Measurements from ENCODE around the gene IL1RAPL2. TPM values are rescaled to one million over a fixed set of nuclear protein-coding genes. Genes with fewer than 3 reads are reported as not detected.

The IL1RAPL2 gene
- total RNA-seq, 8 experiments from 2014 or later: 0.21 to 1.2 (median 0.69) TPM; not detected in 2

- WGBS, 10 experiments: 10 to 80% (median 33%) methylated on average over 1 of the region's 1 CpG; no CpG with 5 or more reads in 7 of the 10 experiments
- H3K4me3 ChIP-seq: no peak overlapping the region
- H3K4me1 ChIP-seq (replicated peaks in 1 of 2): no peaks in the 10 kb centered on the region
- in situ Hi-C loops (cut with MboI; ENCODE audit: low pct_unique_long_range_greater_than_20kb in 2 of 9, low sequenced_read_pairs in 9 of 9, unreplicated experiment in 9 of 9): no loop called here
- no peak for ATAC-seq (replicated peaks in 6 of 8)
- no peak overlapping the region for H3K27ac ChIP-seq
Measured at GRCh38 chrX:104918122-104918521, 352.1 kb downstream of the IL1RAPL2 start.

- in situ Hi-C loops (cut with MboI; ENCODE audit: low pct_unique_long_range_greater_than_20kb in 2 of 9, low sequenced_read_pairs in 9 of 9, unreplicated experiment in 9 of 9): no loop called here
- peak in 2 of 8 experiments; percentile 38 to 52 for ATAC-seq (replicated peaks in 6 of 8)
- Histone ChIP-seq H3K4me3 (no peak overlapping the region), H3K4me1 (replicated peaks in 1 of 2) (no peaks in the 10 kb centered on the region), H3K27ac (no peak overlapping the region)
- 57% methylated on average over 5 of the region's 9 CpGs; no CpG with 5 or more reads in 9 of the 10 experiments for WGBS, 10 experiments
Measured at GRCh38 chrX:104921584-104922205, 355.7 kb downstream of the IL1RAPL2 start.

GRCh38 chrX:104922206-104922621 lies 356.2 kb downstream of the IL1RAPL2 start:
- no peak overlapping the region for H3K27ac ChIP-seq
- 0 to 100% (median 59%) methylated on average over 1 to 6 of the region's 7 CpGs; no CpG with 5 or more reads in 6 of the 10 experiments for WGBS, 10 experiments
- H3K4me1 ChIP-seq (replicated peaks in 1 of 2): no peaks in the 10 kb centered on the region
- no peak overlapping the region for H3K4me3 ChIP-seq
- in situ Hi-C loops (cut with MboI; ENCODE audit: low pct_unique_long_range_greater_than_20kb in 2 of 9, low sequenced_read_pairs in 9 of 9, unreplicated experiment in 9 of 9): no loop called here
- peak in 6 of 8 experiments; percentile 30 to 98 (median 74) for ATAC-seq (replicated peaks in 6 of 8)

- no peak overlapping the region for H3K4me3 ChIP-seq
Measured at GRCh38 chrX:104929324-104929723, 363.3 kb downstream of the IL1RAPL2 start.

GRCh38 chrX:104935581-104935980 lies 369.6 kb downstream of the IL1RAPL2 start:
- no peak for ATAC-seq (replicated peaks in 6 of 8)
- in situ Hi-C loops (cut with MboI; ENCODE audit: low pct_unique_long_range_greater_than_20kb in 2 of 9, low sequenced_read_pairs in 9 of 9, unreplicated experiment in 9 of 9): no loop called here
- Histone ChIP-seq H3K4me3 (no peak overlapping the region), H3K27ac (no peak overlapping the region), H3K4me1 (replicated peaks in 1 of 2) (no peaks in the 10 kb centered on the region)
- WGBS, 10 experiments: 0 to 100% (median 25%) methylated on average over 1 to 2 of the region's 2 CpGs; no CpG with 5 or more reads in 4 of the 10 experiments

More at GRCh38 chrX:104929324-104929723, 363.3 kb downstream of the IL1RAPL2 start:
- no peak for ATAC-seq (replicated peaks in 6 of 8)
- H3K4me1 ChIP-seq (replicated peaks in 1 of 2): no peaks in the 10 kb centered on the region
- WGBS, 10 experiments: 0 to 100% (median 17%) methylated on average over 1 to 2 of the region's 2 CpGs; no CpG with 5 or more reads in 5 of the 10 experiments
- no peak overlapping the region for H3K27ac ChIP-seq
- in situ Hi-C loops (cut with MboI; ENCODE audit: low pct_unique_long_range_greater_than_20kb in 2 of 9, low sequenced_read_pairs in 9 of 9, unreplicated experiment in 9 of 9): no loop called here

- no peaks in the 10 kb centered on the region for H3K4me1 ChIP-seq (replicated peaks in 1 of 2)
- in situ Hi-C loops (cut with MboI; ENCODE audit: low pct_unique_long_range_greater_than_20kb in 2 of 9, low sequenced_read_pairs in 9 of 9, unreplicated experiment in 9 of 9): no loop called here
- ATAC-seq (replicated peaks in 6 of 8): no peak
- no peak overlapping the region for H3K27ac ChIP-seq
- no peak overlapping the region for H3K4me3 ChIP-seq
Measured at GRCh38 chrX:104953251-104953650, 387.3 kb downstream of the IL1RAPL2 start.

GRCh38 chrX:104961926-104962325 lies 395.9 kb downstream of the IL1RAPL2 start:
- Histone ChIP-seq H3K4me3 (no peak overlapping the region), H3K27ac (no peak overlapping the region), H3K4me1 (replicated peaks in 1 of 2) (peaks cover 0 to 7% of the 10 kb centered on the region in 2 donors)
- in situ Hi-C loops (cut with MboI; ENCODE audit: low pct_unique_long_range_greater_than_20kb in 2 of 9, low sequenced_read_pairs in 9 of 9, unreplicated experiment in 9 of 9): no loop called here
- WGBS, 10 experiments: 0 to 80% (median 25%) methylated on average over 1 of the region's 1 CpG; no CpG with 5 or more reads in 6 of the 10 experiments
- no peak for ATAC-seq (replicated peaks in 6 of 8)

GRCh38 chrX:104968241-104968640 lies 402.2 kb downstream of the IL1RAPL2 start:
- no peak overlapping the region for H3K4me3 ChIP-seq
- H3K27ac ChIP-seq: no peak overlapping the region
- no peaks in the 10 kb centered on the region for H3K4me1 ChIP-seq (replicated peaks in 1 of 2)
- ATAC-seq (replicated peaks in 6 of 8): no peak
- in situ Hi-C loops (cut with MboI; ENCODE audit: low pct_unique_long_range_greater_than_20kb in 2 of 9, low sequenced_read_pairs in 9 of 9, unreplicated experiment in 9 of 9): no loop called here

GRCh38 chrX:104972737-104973136 lies 406.7 kb downstream of the IL1RAPL2 start:
- no peak for ATAC-seq (replicated peaks in 6 of 8)
- H3K4me3 ChIP-seq: no peak overlapping the region
- 0 to 44% methylated on average over 1 of the region's 1 CpG; no CpG with 5 or more reads in 8 of the 10 experiments for WGBS, 10 experiments
- no peaks in the 10 kb centered on the region for H3K4me1 ChIP-seq (replicated peaks in 1 of 2)
- in situ Hi-C loops (cut with MboI; ENCODE audit: low pct_unique_long_range_greater_than_20kb in 2 of 9, low sequenced_read_pairs in 9 of 9, unreplicated experiment in 9 of 9): no loop called here
- no peak overlapping the region for H3K27ac ChIP-seq

GRCh38 chrX:104987063-104987462 lies 421.1 kb downstream of the IL1RAPL2 start:
- in situ Hi-C loops (cut with MboI; ENCODE audit: low pct_unique_long_range_greater_than_20kb in 2 of 9, low sequenced_read_pairs in 9 of 9, unreplicated experiment in 9 of 9): no loop called here
- no peak overlapping the region for H3K27ac ChIP-seq
- no peak overlapping the region for H3K4me3 ChIP-seq
- no peak for ATAC-seq (replicated peaks in 6 of 8)
- H3K4me1 ChIP-seq (replicated peaks in 1 of 2): no peaks in the 10 kb centered on the region

- Histone ChIP-seq H3K4me3 (no peak overlapping the region), H3K4me1 (replicated peaks in 1 of 2) (no peaks in the 10 kb centered on the region), H3K27ac (no peak overlapping the region)
- in situ Hi-C loops (cut with MboI; ENCODE audit: low pct_unique_long_range_greater_than_20kb in 2 of 9, low sequenced_read_pairs in 9 of 9, unreplicated experiment in 9 of 9): no loop called here
- no peak for ATAC-seq (replicated peaks in 6 of 8)
Measured at GRCh38 chrX:104988038-104988437, 422.0 kb downstream of the IL1RAPL2 start.

- no peaks in the 10 kb centered on the region for H3K4me1 ChIP-seq (replicated peaks in 1 of 2)
- in situ Hi-C loops (cut with MboI; ENCODE audit: low pct_unique_long_range_greater_than_20kb in 2 of 9, low sequenced_read_pairs in 9 of 9, unreplicated experiment in 9 of 9): no loop called here
- ATAC-seq (replicated peaks in 6 of 8): no peak
- no peak overlapping the region for H3K4me3 ChIP-seq
- H3K27ac ChIP-seq: no peak overlapping the region
Measured at GRCh38 chrX:104995546-104995945, 429.5 kb downstream of the IL1RAPL2 start.

- WGBS, 10 experiments: 6 to 80% (median 10%) methylated on average over 2 to 3 of the region's 3 CpGs; no CpG with 5 or more reads in 7 of the 10 experiments
- Histone ChIP-seq H3K4me3 (no peak overlapping the region), H3K27ac (no peak overlapping the region), H3K4me1 (replicated peaks in 1 of 2) (no peaks in the 10 kb centered on the region)
- ATAC-seq (replicated peaks in 6 of 8): no peak
- in situ Hi-C loops (cut with MboI; ENCODE audit: low pct_unique_long_range_greater_than_20kb in 2 of 9, low sequenced_read_pairs in 9 of 9, unreplicated experiment in 9 of 9): no loop called here
Measured at GRCh38 chrX:105006103-105006502, 440.1 kb downstream of the IL1RAPL2 start.

- no peak for ATAC-seq (replicated peaks in 6 of 8)
- Histone ChIP-seq H3K27ac (no peak overlapping the region), H3K4me3 (no peak overlapping the region), H3K4me1 (replicated peaks in 1 of 2) (no peaks in the 10 kb centered on the region)
- in situ Hi-C loops (cut with MboI; ENCODE audit: low pct_unique_long_range_greater_than_20kb in 2 of 9, low sequenced_read_pairs in 9 of 9, unreplicated experiment in 9 of 9): no loop called here
Measured at GRCh38 chrX:105006996-105007395, 441.0 kb downstream of the IL1RAPL2 start.

All from motor neuron (in vitro differentiated cells).